K562 (cell line): ENCODE results near the gene KARS1. TPM values are rescaled to one million over a fixed set of nuclear protein-coding genes. Genes with fewer than 3 reads are reported as not detected.

Source experiments
- BDP1 ChIP-seq: IDR thresholded peaks from 3 replicates; pipeline ENCODE4 v1.6.1; 2011; ENCODE audit not compliant: insufficient read length, insufficient read depth
- CHCHD3 ChIP-seq: fragments of 250-450 bp; sonication (Bioruptor Pico); IDR thresholded peaks from 2 replicates; pipeline ENCODE4 v2.1.2; 2022; ENCODE audit warnings: mild to moderate bottlenecking
- EGR1 ChIP-seq: fragments of 450-650 bp; conservative IDR thresholded peaks from 2 replicates; pipeline ENCODE4 v1.6.1; 2017; ENCODE audit warnings: mild to moderate bottlenecking
- FOS ChIP-seq: IDR thresholded peaks from 3 replicates; pipeline ENCODE4 v1.6.1; 2011; ENCODE audit not compliant: insufficient read length; ENCODE audit errors: extremely low read depth
- FOSL1 ChIP-seq: fragments of 200-800 bp; sonication (Bioruptor generic); conservative IDR thresholded peaks from 2 replicates; pipeline ENCODE4 v1.6.1; 2016; ENCODE audit warnings: missing genetic modification characterization, missing compliant biosample characterization
- JUND ChIP-seq, 2 experiments: IDR thresholded peaks; 2 replicates in 1 of 2; 3 replicates in 1 of 2; pipeline ENCODE4 v1.6.1; 2011; ENCODE audit warnings: borderline replicate concordance in 2 of 2, low read depth in 2 of 2, low read length in 2 of 2, improper control_type of control experiment in 1 of 2, missing biosample characterization in 1 of 2, missing genetic modification characterization in 1 of 2, missing genetic modification reagents in 1 of 2
- XRCC3 ChIP-seq: fragments of 450-650 bp; IDR thresholded peaks from 2 replicates; pipeline ENCODE4 v1.6.1; 2017; ENCODE audit warnings: mild to moderate bottlenecking, moderate library complexity
- ZKSCAN1 ChIP-seq: fragments of 150-350 bp; IDR thresholded peaks from 2 replicates; pipeline ENCODE4 v1.6.1; 2016; ENCODE audit warnings: low read depth, low read length
- ZKSCAN3 ChIP-seq: fragments of 250-450 bp; sonication (Bioruptor Pico); IDR thresholded peaks from 2 replicates; pipeline ENCODE4 v1.4.0; 2020
- ZNF431 ChIP-seq: sonication (generic); formaldehyde crosslinking; IDR thresholded peaks from 2 replicates; pipeline ENCODE4 v1.8.0; 2022; ENCODE audit warnings: mild to moderate bottlenecking, missing genetic modification reagents
- ZNF830 ChIP-seq: fragments of 250-450 bp; sonication (Bioruptor Pico); IDR thresholded peaks from 2 replicates; pipeline ENCODE4 v1.5.0; 2021; ENCODE audit warnings: mild to moderate bottlenecking
- polyA plus RNA-seq, 8 experiments: library from polyadenylated mRNA; depleted of rRNA in 4 of 8; stranded (reverse) in 5 of 8; unstranded in 3 of 8; fragments of >200 nt; fragmentation: Nextera tagmentation in 2 of 8; fragmentation: Illumina TruSeq in 1 of 8; extraction: Ambion mirVana in 2 of 8; extraction: Trizol in 1 of 8; gene quantifications; 2 replicates each; pipeline versions ENCODE4 v1.2.1 to v1.2.3, GENCODE V29; 2011 to 2014; ENCODE audit warnings: inconsistent platforms in 1 of 8, missing spikeins in 1 of 8
- total RNA-seq, 7 experiments: library from RNA; depleted of rRNA in 6 of 7; stranded (reverse); fragments of >200 nt in 6 of 7; fragmentation: Illumina TruSeq in 2 of 7; extraction: Trizol in 2 of 7; gene quantifications; 2 replicates each; pipeline versions ENCODE4 v1.2.1 to v1.2.3, GENCODE V29; 2011 to 2021; ENCODE audit warnings: low replicate concordance in 1 of 7
- TF ChIP-seq, protein P1 (sequence below): sonication (generic); formaldehyde crosslinking; IDR thresholded peaks from 2 replicates; pipeline ENCODE4 v1.8.0; 2022; ENCODE audit warnings: mild to moderate bottlenecking, missing genetic modification reagents
- TF ChIP-seq, protein P2 (sequence below), 2 experiments: fragments of 450-650 bp; formaldehyde crosslinking in 1 of 2; IDR thresholded peaks; 2 replicates each; pipeline versions ENCODE4 v1.4.0 to v1.6.1; 2014 to 2020; ENCODE audit warnings: mild to moderate bottlenecking in 2 of 2, borderline replicate concordance in 1 of 2, low read depth in 1 of 2

Gene KARS1
- total and polyA plus RNA-seq, 9 of the 15 experiments (the other 6 are each of a cell fraction or from before 2014, with no cell fraction given) = 223 to 386 (median 304) TPM

DNA sequence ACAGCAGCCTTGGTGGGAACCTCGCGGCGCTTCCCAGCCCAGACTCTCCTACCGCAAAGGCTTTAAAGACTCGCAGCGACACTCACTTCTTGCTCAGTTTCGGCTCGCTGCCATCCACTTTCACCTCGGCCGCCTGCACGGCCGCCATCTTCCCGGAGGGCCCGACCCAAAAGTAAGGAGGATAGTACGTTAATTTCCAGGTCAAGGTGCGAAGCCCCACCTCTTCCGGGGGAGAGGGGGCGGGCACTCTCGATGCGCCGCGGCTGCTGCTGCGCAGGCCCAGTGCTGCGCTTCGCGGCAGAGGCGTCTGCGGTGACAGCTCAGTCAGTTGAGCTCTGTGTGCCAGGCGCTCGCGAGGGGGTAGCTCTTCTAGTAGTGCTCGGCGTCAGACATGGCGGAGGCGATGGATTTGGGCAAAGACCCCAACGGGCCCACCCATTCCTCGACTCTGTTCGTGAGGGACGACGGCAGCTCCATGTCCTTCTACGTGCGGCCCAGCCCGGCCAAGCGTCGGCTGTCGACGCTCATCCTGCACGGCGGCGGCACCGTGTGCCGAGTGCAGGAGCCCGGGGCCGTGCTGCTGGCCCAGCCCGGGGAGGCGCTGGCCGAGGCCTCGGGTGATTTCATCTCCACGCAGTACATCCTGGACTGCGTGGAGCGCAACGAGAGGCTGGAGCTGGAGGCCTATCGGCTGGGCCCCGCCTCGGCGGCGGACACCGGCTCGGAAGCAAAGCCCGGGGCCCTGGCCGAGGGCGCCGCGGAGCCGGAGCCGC, at the start of gene KARS1, which contains the start of gene TERF2IP (continued):
- TF ChIP-seq, protein P1, sequence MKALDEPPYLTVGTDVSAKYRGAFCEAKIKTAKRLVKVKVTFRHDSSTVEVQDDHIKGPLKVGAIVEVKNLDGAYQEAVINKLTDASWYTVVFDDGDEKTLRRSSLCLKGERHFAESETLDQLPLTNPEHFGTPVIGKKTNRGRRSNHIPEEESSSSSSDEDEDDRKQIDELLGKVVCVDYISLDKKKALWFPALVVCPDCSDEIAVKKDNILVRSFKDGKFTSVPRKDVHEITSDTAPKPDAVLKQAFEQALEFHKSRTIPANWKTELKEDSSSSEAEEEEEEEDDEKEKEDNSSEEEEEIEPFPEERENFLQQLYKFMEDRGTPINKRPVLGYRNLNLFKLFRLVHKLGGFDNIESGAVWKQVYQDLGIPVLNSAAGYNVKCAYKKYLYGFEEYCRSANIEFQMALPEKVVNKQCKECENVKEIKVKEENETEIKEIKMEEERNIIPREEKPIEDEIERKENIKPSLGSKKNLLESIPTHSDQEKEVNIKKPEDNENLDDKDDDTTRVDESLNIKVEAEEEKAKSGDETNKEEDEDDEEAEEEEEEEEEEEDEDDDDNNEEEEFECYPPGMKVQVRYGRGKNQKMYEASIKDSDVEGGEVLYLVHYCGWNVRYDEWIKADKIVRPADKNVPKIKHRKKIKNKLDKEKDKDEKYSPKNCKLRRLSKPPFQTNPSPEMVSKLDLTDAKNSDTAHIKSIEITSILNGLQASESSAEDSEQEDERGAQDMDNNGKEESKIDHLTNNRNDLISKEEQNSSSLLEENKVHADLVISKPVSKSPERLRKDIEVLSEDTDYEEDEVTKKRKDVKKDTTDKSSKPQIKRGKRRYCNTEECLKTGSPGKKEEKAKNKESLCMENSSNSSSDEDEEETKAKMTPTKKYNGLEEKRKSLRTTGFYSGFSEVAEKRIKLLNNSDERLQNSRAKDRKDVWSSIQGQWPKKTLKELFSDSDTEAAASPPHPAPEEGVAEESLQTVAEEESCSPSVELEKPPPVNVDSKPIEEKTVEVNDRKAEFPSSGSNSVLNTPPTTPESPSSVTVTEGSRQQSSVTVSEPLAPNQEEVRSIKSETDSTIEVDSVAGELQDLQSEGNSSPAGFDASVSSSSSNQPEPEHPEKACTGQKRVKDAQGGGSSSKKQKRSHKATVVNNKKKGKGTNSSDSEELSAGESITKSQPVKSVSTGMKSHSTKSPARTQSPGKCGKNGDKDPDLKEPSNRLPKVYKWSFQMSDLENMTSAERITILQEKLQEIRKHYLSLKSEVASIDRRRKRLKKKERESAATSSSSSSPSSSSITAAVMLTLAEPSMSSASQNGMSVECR = peak; percentile 89
- TF ChIP-seq FOS = no peak
- TF ChIP-seq XRCC3 = no peak
- peak; percentile 35; the same call in 1 of the 2 replicates for TF ChIP-seq ZNF431 (CRISPR knock-in tag)
- TF ChIP-seq EGR1 = peak; percentile 62; the same call in 1 of the 2 replicates
- TF ChIP-seq FOSL1 = no peak
- no peak for TF ChIP-seq BDP1
- TF ChIP-seq CHCHD3 = peak; percentile 74; the same call in 1 of the 2 replicates
- TF ChIP-seq ZNF830 (CRISPR knock-in tag) = 0 out of 2 replicates have a peak, but pooled peaks have one; percentile 76
- peak; percentile 7; the same call in 1 of the 2 replicates for TF ChIP-seq ZKSCAN1
- TF ChIP-seq ZKSCAN3 (CRISPR knock-in tag) = no peak
- TF ChIP-seq JUND (IDR thresholded peaks at IDR 0.05; ENCODE audit: borderline replicate concordance, low read depth, low read length) = peak; percentile 2; the same call in 1 of the 2 replicates
- peak; percentile 10; the same call in 1 of the 3 replicates for TF ChIP-seq JUND (tag; IDR thresholded peaks at IDR 0.05; ENCODE audit: borderline replicate concordance, low read depth, low read length)
- TF ChIP-seq, protein P2, sequence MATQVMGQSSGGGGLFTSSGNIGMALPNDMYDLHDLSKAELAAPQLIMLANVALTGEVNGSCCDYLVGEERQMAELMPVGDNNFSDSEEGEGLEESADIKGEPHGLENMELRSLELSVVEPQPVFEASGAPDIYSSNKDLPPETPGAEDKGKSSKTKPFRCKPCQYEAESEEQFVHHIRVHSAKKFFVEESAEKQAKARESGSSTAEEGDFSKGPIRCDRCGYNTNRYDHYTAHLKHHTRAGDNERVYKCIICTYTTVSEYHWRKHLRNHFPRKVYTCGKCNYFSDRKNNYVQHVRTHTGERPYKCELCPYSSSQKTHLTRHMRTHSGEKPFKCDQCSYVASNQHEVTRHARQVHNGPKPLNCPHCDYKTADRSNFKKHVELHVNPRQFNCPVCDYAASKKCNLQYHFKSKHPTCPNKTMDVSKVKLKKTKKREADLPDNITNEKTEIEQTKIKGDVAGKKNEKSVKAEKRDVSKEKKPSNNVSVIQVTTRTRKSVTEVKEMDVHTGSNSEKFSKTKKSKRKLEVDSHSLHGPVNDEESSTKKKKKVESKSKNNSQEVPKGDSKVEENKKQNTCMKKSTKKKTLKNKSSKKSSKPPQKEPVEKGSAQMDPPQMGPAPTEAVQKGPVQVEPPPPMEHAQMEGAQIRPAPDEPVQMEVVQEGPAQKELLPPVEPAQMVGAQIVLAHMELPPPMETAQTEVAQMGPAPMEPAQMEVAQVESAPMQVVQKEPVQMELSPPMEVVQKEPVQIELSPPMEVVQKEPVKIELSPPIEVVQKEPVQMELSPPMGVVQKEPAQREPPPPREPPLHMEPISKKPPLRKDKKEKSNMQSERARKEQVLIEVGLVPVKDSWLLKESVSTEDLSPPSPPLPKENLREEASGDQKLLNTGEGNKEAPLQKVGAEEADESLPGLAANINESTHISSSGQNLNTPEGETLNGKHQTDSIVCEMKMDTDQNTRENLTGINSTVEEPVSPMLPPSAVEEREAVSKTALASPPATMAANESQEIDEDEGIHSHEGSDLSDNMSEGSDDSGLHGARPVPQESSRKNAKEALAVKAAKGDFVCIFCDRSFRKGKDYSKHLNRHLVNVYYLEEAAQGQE (IDR thresholded peaks at IDR 0.05; ENCODE audit: borderline replicate concordance) = no peak
- TF ChIP-seq, protein P2 (CRISPR knock-in tag; IDR thresholded peaks at IDR 0.05; ENCODE audit: low read depth) = no peak
